Mesenteric fat pad (tissue), 1 donor: ENCODE results near the gene CEP104. TPM values are rescaled to one million over a fixed set of nuclear protein-coding genes. Genes with fewer than 3 reads are reported as not detected.

Source experiments
- DNase-seq: peaks from one replicate; pipeline ENCODE4 v3.0.0-alpha.2; 2020; ENCODE audit warnings: low spot score
- total RNA-seq: library from RNA; stranded (reverse); fragmentation: NEBNext Ultra II Directional; extraction: Animal tissue kit (Norgen Biotek cat#: 25700); gene quantifications from one replicate; pipeline ENCODE4 v1.2.1, GENCODE V29; 2021
- donor health status: DM: yes; HTN: yes; CAD: no.

CEP104 gene
- total RNA-seq, 1 donor from 2014 or later: 45.0 TPM

GRCh38 chr1:3779912-3780416 is 77.0 kb downstream of the CEP104 start:
- no peak for DNase-seq

DNA sequence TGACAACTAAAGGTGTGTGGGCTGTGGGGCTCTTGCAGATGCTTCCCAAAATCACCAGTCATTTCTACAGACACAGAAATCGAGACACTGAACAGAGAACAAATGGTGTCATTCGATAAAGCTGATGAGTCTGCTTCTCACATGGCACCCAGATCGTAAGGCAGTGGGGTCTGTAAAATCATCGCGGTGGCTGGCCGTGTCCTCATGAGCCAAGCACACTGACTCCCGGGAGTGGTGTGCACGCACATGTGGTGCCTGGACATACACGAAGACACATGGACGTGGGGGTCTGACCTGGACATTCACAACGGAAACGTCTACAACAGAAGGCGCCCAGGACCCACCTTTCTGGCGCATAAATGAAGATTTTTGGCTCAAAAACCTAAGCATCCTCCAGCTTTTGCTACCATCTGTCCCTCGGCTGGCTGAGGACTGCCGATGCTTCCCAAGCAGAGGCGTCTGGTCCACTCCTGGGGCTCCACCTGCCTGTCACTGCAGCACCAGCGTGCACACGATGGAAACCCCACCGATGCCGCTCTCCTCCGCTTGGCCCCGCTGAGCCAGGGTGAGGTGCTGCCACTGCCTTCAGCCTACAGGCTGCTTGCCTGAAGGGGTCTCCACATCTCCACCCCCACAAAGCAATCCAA is 77.6 kb downstream of the CEP104 start:
- no peak for DNase-seq

DNA sequence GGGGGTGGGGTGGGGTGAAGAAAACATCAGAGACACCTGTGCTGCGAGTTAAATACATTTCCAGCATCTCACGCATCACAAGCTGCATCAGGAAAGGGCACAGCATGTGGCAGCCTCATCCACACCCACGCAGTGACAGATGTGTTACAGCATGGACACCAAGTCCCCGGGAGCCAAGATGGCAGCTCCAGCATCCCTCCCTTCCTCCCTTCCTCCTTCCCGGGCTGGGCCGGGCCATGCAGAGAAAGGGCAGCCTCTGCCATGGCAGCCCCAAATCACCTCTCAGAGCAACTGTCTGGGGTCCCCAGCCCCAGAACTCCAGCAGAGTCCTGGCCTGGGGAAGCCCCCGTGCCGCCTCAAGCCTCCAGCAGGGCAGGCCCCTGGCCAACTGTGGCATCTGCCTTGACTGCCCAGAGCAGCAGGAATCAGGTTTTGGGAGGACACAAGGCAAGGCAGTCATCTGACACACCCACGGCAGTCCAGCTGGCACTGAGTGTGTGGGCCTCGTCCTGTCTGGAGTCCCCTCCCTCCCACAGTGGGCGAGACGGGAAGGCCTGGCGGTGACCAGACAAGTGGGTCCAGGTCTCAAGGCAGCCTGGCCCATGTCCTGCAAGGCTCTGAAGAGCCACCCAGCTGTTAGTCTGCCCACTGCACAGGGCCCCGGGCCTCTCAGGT is 78.3 kb downstream of the CEP104 start:
- DNase-seq: no peak

- no peak for DNase-seq
Measured at GRCh38 chr1:3777647-3778589, 79.1 kb downstream of the CEP104 start.

DNA sequence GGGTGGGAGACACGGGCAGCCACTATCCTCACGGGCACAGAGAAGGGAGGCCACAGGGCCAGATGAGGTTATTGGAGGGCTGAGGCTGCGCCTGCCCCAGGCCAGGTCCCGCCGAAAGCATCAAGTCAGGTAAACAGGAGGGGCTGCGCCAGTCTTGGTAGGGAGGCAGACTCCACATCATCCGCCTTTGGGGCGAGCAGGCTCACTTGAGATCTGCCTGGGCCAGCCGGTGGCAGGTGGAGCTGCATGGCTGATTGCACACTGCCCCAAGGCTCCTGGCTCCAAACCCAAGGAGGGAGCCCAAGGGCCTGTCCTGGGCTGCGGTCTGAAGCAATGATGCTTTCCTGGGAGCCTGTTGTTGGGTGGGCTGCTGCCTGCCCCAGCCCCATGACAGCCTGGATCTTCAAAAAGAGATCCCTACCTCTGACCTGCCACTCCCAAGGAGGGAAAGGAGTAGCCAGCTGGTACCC is 79.9 kb downstream of the CEP104 start:
- DNase-seq: no peak

DNA sequence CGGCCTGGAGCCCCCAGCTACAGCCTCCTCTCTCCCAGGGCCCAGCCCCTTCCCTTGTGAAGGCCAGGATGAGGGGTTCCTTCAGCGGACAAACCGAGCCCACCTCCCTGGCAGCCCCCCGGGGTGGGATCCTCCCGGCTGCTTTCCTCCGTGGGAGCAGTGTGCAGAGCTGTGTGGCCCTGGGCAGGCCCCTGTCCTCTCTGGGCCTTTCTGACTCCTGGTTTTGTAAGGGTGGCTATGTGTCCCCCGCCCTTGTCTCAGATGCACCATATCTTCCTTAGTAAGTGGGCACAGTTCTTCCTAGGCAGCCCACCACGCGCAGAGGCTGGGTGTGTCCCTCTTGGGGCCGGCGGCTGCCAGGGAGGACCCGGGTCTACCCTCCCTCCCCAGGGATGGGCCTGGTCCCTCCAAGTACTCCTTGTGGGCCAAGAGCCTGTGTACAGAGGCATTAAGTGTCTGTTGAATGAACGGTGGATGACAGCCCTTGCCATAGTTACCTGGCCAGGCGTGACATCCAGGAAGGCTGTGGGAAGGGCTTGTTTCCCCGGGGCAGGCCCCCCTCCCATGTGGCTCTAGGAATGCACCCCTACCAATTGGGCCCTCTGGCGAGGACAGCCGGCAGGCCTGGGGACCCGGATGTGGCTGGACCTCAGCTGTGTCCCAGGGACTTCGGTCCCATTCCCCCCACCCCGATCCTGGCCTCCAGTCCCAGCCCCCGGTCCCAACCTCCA is 80.6 kb downstream of the CEP104 start:
- DNase-seq: no peak

GRCh38 chr1:3775490-3776230 is 81.4 kb downstream of the CEP104 start:
- no peak for DNase-seq

DNA sequence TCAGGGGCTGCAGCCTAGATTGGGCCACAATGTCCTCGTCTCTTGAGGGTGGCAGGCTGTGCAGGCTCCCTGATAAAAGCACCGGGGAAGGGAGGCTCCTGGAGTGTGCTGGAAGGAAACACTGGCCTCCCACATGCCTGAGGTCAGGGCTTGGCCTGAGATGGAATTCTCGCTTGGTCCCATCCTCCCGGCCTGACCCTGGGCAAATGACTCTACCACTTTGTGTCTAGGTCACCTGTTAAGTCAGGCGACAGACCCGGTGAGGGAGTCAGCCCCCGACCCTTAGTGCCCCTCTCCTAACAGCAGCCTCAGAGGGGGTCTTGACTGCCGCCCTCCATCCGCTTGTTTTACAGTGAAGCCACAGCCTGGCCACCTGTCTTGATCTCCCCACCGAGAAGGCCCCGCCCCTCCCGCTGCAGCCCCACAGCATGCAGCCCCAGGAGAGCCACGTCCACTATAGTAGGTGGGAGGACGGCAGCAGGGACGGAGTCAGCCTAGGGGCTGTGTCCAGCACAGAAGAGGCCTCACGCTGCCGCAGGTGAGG is 82.0 kb downstream of the CEP104 start:
- DNase-seq: no peak

- no peak for DNase-seq
Measured at GRCh38 chr1:3774276-3774945, 82.6 kb downstream of the CEP104 start.

DNA sequence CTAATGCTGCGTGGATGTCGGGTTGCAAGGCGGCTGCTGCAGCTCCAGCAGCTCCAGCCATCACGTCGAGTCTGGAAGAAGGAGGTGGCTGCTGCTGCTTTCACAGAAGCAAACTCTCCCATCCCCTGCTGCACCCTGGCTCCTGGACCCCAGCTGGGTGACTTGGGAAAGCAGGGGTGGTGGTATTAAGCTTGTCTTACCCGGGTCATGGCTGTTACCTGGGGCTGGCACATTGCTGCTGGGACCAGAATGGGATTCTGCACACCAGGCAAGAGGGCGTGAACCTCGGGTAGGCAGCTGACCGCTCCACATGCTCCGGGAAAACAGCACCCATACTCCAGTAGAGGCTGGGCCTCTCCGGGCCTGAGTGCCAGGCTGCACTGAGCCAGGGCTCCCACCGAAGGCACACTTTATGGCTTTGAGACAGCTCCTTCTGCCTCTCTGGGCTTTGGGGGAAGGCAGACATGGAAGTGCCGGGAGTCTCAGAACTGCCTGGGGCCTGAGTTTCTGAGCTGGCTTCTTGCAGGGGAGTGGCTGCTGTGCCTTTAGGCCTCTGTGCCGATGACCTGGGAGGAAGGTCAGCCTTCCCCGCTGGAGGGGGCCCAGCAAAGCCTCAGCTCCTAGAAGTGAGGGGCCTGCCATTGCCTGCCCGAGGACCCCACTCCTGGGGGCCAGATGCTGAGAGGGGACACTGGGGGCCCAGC is 83.3 kb downstream of the CEP104 start:
- no peak for DNase-seq

DNA sequence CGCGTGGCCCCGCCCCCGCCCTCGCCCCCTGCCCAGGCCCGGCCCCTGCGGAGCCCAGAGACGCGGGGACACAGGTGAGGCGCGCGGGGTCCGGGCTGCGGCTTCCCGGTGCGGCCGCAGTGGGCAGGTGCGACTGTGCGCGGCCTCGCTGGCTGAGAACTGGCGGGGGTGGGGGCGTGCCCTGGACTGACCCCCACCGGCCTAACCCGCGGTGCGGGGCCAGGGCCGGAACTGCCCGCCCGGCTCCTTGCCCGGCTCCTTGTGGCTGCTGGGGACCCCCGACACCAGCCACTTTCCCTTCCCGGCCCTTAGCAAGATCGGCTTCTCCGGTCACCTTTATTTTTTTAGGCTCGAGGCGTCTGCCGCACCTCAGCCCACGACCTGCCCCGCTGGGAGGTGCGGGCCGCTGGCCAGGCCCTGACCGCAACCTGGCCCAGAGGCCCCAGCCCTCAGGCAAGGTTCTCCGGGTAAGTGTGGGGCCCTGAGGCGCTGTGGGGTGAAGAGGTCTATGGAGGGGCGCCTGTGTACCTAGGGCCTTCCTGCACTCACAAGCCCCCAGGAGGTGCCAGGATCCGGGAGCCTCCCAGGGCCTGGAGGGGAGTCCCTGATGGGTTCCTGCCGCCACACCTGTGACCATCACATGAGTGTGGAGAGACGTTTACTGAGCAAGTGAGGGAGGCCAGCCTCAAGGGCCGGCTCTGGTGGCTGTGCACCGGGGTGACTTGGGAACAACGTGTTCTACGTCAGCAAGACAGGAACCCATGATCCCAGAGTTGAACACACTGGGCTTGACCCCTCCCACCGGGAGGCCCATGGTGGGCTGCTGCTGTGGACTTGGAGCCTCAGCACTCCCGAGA is 84.1 kb downstream of the CEP104 start, which contains the start of gene SMIM1:
Gene SMIM1, plus strand, starts transcription at position 35 of the 857 bp plus-strand sequence. CDS start 2,625 bp downstream, outside the sequence.
- no peak for DNase-seq

- DNase-seq: no peak
Measured at GRCh38 chr1:3772027-3772714, 84.8 kb downstream of the CEP104 start.

DNA sequence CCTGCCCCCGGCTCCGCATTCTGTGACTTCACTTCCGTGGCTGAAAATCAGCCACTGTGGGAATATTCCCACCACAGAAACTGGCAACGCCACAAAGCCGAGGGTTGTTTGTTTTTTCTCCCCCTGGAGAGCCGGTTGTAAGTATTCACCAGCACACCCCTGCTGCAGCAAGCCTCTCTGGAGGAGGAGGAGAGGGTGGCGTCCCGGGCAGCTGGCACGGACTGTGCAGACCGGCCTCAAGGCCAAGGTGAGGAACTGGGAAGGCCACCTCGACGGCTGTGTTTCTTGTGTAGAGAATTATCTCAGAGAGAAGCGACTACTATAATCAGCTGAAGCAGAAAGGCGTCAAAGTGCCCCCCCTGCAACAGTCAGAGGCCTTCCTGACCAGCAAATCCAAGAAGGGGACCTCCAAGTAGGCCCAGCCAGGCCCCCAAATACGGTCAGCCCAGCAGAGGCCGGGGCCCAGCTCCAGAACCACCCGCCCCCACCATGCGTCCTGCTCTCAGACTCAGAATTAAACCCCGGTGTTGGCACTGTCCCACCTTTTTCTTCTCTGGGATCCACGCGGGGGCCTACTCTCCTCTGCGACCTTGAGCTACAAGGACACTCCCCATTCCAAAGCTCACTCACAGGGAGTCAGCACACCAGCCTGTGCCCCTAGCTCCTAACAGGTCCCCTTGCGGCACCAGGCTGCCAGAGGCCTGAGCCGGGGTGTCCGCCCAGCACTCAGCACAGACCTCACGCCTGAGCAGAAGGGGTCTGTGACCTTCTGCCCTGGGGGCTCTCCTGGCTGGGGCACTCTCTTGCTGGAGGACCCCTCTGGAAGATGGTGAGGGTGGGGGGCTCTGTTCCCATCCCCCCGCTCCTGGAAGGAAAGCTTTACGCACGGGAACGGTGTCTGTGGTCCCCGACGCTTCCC is 85.6 kb downstream of the CEP104 start:
- DNase-seq: no peak

DNA sequence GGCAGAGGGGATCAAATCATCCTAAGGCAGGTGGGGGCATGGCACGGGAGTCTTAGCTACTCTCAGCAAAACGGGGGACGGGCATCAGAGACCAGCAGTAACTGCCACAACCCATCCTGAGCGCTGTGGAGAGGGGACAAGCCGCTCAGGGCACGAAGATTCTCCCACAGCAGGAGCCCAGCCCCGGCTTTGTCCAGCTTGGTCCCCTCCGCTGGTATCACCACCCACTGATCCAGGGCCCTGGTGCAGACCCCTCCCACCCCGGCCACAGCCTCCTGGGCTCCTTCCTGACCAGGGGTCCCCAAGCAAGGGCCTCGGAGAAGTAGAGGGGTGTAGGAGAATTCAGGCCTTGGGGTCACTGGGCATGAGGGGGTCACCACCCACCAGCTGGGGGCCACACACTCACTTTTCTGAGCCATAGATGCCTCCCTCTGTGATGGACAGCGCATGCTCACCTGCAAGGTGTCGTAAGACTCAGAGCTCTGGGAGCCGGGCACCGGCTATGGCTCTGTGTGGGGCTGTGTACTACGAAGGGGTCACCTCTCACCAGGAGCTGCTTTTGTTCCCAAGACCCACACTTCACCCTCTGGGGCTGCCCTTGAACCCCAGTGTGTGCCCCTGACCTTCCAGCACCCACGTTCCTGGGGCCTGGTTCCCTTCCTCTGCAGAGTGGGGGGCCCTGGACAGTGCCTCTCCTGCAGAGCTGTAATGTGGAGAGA is 86.8 kb downstream of the CEP104 start:
- DNase-seq: no peak

GRCh38 chr1:3768811-3769390 is 88.1 kb downstream of the CEP104 start:
- no peak for DNase-seq
